Globus pallidus (tissue), 1 donor: ENCODE data around the gene SYT2.
"Not testable (repeated sequence)": the region's sequence is repeated elsewhere in the genome, so short reads cannot be mapped to it uniquely, and the experiment has no call there.

ENCODE experiments used
- DNase-seq: peaks from one replicate; pipeline ENCODE4 v3.0.0-alpha.2; 2015; ENCODE audit warnings: low spot score

Gene SYT2

DNA sequence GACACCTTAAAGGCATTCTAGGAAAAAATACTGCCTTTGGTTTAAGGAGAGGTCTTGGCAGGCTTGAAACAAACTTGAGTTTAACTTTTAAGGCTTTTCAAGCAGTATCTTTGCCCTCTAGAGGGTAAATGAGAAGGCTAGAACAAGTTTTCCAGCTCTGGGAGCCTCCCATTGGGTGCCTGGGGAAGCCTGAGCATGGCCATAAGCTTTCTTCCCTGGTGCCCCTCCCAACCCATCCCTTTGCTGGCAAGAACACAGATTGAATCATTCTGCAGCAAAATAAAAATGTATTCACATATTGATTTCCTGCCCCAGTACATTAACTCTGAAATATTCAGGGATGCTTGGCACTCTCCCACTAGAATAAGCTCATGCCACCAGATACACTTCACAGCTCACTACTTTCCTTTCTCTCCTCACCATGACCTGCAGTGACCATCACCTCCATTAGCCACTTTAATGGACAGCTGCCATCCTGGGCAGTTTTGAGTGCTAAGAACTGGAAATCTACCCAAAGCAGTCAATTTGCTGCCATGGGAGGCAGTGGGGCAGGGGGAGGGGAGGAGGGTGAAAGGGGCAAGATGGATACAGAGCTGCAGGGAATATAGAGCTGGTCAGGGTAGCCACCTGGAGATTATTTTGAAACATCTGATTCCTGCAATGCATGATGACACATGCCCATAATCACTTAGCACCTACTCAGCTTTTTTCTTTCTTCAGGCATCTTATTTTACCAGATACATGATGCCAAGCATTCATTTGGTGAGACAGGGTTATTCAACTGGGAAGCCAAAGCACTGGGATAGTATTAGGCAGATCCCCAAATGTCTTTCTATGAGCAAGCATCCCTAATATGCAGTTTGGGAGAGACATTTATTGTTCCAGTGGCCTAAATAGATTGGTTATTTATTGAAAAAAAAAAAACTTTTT, 140.6 kb downstream of the SYT2 start:
- no peak for DNase-seq

- DNase-seq, result no peak
These were observed 141.4 kb downstream of the SYT2 start for GRCh38 chr1:202568826-202569225.

- no peak for DNase-seq
These were observed 141.8 kb downstream of the SYT2 start for GRCh38 chr1:202568410-202568809.

GRCh38 chr1:202567738-202568137, 142.5 kb downstream of the SYT2 start:
- DNase-seq, result no peak

DNA sequence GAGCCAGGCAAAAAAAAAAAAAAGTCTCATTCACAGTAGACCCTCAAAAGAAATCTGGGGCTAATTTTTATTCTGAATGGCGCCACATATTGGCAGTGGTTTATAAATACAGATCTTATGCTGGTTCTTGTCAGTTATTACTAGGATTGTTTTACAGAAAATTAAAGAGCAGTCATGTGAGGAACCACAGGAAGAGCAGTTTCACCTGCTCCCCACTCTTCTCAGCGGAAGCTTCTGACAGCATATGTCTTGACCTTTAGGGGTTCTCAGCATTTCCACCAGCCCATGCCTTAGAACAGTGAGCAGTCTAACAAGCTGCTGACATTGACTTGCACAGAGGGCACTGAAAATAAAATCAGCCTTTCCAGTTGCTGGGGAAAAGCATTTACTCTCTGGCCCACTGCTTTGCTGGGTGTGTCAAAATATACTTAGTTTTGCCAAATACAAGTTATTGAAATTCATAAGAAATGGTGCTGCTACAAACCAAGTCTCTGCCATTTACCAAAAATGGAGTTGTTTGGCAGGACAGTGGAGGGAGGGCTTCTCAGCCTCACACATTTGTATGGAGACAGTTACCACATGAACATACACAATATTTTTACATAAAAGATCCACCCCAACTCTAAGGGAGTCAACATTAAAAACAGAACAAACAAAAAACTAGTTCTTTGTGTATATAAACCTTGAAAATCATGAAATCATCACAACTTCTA, 144.2 kb downstream of the SYT2 start:
- DNase-seq, result no peak

DNA sequence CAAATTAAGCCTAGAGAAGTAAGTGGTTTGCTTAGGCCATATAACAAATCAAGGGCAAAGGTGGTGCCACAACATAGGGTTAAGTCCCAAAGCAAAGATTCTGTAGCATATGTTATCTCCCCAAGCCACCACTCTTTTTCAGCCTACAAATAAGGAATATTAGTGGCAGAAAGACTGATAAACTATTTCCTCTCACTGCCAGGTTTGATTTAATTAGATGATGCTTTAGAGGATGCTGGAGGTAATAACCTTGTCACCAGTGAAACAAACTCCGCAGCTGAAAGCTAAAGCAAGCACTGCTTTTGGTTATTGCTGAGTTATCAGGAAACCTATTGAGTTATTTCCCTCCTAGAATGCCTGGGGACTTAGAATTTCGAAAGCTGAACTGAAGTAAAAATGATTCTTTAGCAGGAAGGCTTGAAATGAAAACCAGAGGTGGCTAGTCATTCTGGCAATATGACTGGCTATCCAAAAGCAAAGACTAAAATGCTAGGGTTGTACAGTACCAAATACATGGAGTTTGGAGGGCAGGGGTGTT, 145.2 kb downstream of the SYT2 start:
- DNase-seq, result no peak

GRCh38 chr1:202563818-202564217, 146.4 kb downstream of the SYT2 start:
- no peak for DNase-seq

DNA sequence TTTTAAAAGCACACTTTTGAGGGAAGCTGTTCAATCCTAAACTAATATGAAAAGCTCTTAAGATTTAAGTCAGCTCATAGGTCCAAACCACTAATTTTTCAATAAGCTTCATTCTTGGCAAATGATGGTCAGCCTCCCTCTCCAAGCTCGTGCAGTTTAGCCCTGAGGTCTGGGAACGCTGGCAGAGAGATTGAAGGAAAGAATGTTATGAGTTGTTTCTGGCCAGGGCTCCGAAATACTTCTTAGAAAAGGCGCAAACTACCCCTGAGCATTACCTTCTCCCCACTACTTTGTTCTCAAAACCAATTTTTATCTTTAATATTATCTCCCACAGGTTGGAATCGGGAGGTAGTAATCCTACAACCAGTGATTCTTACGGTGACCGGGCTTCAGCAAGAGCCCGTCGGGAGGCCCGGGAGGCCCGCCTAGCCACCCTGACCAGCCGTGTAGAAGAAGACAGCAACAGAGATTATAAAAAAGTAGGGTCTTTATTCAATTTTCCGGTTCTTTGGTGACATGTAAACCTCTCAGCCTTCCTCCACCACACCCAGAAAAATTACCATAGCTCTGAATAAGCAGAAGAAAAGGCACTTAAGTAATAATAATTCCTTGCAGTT, 147.7 kb downstream of the SYT2 start:
- DNase-seq, result no peak

DNA sequence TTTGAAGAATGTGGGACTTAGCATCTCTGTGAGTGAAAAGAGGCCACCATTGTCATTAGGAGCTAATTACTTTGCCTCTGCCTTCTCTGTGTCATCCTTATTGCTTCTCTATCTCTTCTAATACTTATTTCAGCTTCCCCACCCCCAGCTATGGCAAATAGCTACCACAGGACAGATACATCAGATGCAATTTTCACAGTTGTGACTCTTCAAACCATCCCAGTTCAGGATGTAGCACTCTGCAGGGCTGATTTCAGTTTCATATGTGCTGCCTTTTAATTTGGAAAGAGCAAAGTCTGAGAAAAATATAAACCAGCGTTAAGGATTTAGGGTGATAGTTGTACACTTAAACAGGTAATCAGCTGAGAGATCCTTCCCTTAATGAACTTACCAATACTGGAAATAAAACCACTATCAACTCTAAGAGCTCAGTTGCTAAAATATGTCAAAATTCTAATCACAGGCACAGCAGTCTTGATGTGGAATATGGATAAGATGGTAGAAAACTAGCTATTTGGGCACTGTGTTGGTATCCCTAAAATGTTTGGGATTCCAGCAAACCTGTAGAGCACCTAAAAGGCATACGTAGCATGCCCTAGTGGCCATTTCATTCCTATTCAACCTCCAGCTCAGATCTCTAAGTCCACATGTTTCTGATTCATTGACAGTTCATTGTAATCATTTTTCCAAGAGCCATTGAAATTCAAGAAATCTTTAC, 148.4 kb downstream of the SYT2 start:
- no peak for DNase-seq

GRCh38 chr1:202561240-202561639, 149.0 kb downstream of the SYT2 start:
- DNase-seq, result no peak

GRCh38 chr1:202557662-202558061, 152.6 kb downstream of the SYT2 start:
- DNase-seq, result not testable (repeated sequence)

- not testable (repeated sequence) for DNase-seq
These were observed 154.2 kb downstream of the SYT2 start for GRCh38 chr1:202556037-202556436.

DNA sequence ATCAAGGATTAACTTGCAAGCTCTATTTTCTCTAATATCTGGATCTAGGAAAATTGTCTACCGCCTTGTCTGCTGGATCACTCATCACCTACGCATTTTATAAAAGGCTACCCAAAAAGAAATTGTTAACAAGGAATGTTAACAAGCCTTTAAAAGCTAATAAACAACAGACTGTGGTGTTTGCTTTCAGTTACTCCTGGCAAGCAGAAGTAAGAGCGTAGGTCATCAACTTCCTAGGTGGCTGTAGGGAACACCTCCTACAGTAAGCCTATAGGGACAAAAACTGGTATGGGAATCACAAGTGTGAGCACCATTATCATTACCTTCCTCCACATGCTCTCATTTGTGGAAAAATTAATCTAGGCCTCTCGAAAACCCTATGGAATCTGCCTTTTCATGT, 155.6 kb downstream of the SYT2 start:
- DNase-seq, result not testable (repeated sequence)

DNA sequence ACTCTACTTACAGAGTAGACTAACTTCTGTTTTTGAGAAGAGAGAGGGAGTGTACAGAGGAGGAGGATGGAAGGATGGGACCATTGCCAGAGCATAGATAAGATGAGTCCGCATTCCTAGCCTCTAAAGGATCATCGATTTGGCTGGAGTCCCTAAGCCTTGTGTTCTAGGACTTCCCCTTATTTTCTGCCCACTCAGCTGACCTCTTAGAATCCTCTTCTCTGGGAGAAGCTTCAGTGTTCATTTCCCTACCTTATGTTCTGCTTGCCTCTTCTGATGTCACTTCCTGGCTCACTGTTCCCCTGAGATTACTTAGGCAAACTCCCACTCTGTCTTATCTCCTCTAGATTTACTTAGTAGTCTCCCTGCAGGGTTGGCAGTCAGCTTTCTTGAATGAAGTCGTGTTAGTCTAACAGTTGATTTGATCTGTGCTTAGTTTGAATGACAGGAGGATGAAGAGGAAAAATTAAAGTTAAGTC, 156.7 kb downstream of the SYT2 start:
- DNase-seq, result peak; percentile 41

- DNase-seq, result not testable (repeated sequence)
These were observed 157.2 kb downstream of the SYT2 start for GRCh38 chr1:202553078-202553477.

DNA sequence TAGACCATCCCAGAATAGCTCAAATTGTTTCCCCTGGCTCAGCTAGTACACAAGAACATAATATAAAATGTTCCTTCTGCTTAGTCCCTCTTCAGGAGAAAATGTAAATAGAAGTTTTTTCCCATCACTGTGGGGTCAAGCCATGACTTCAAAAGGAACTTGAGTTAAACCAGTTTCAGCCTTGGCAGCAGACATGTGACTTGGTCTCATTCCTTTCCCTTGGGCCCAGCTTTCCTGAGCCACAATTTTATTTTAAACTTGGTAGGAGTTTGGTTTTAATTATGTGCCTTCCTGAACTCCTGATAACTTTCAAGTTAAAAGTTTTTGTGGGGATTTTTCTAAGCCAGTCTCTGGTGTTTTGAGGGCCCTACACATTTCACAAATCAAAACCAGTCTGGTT, 157.6 kb downstream of the SYT2 start:
- DNase-seq, result not testable (repeated sequence)

DNA sequence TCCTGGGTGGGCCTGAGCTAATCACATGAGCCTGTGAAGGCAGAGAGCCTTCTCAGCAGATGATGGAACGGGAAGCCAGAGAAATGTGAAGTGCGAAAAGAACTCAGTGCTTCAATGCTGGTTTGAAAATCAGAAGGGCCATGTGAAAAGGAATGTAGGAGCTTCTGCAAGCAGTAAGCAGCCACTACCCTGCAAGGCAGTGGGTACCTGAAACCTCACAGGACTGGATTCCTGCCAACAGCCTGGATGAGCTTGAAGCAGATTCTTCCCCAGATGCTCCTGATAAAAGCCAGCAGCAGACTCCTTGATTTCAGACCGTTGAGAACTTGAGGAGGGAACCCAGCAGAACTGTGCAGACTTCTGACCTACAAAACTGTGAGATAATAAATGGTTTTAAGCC, 158.6 kb downstream of the SYT2 start:
- no peak for DNase-seq

GRCh38 chr1:202550088-202550487, 160.2 kb downstream of the SYT2 start:
- not testable (repeated sequence) for DNase-seq

- no peak for DNase-seq
These were observed 163.0 kb downstream of the SYT2 start for GRCh38 chr1:202547215-202547614.

GRCh38 chr1:202546796-202547195, 163.5 kb downstream of the SYT2 start:
- DNase-seq, result not testable (repeated sequence)

- not testable (repeated sequence) for DNase-seq
These were observed 163.9 kb downstream of the SYT2 start for GRCh38 chr1:202546377-202546776.
